HG03575 (cell line): ENCODE results near the gene UBE2E1.
"Not testable (repeated sequence)": the region's sequence is repeated elsewhere in the genome, so short reads cannot be mapped to it uniquely, and the experiment has no call there.

Experiments used
- ATAC-seq: cut with Tn5 transposase; IDR thresholded peaks from one replicate; pipeline ENCODE4 v1.9.1; 2021; ENCODE audit not compliant: unreplicated experiment, insufficient number of reproducible peaks, low FRiP score; ENCODE audit errors: extremely low read depth

The UBE2E1 gene

GRCh38 chr3:23836536-23837230 is 30.9 kb downstream of the UBE2E1 start:
- no peak for ATAC-seq

GRCh38 chr3:23837286-23837685 is 31.5 kb downstream of the UBE2E1 start:
- no peak for ATAC-seq

- ATAC-seq: peak; percentile 42
Measured at GRCh38 chr3:23837691-23838090, 31.9 kb downstream of the UBE2E1 start.

- ATAC-seq: no peak
Measured at GRCh38 chr3:23840521-23840920, 34.8 kb downstream of the UBE2E1 start.

- ATAC-seq: no peak
Measured at GRCh38 chr3:23843869-23844268, 38.1 kb downstream of the UBE2E1 start.

- ATAC-seq: no peak
Measured at GRCh38 chr3:23845326-23846216, 39.8 kb downstream of the UBE2E1 start.

- not testable (repeated sequence) for ATAC-seq
Measured at GRCh38 chr3:23849462-23849861, 43.7 kb downstream of the UBE2E1 start.

GRCh38 chr3:23856286-23856685 is 50.5 kb downstream of the UBE2E1 start:
- ATAC-seq: no peak

GRCh38 chr3:23859012-23859743 is 53.4 kb downstream of the UBE2E1 start:
- ATAC-seq: no peak

- no peak for ATAC-seq
Measured at GRCh38 chr3:23859839-23860382, 54.2 kb downstream of the UBE2E1 start.

- ATAC-seq: no peak
Measured at GRCh38 chr3:23861689-23862088, 55.9 kb downstream of the UBE2E1 start.

- ATAC-seq: no peak
Measured at GRCh38 chr3:23863060-23863459, 57.3 kb downstream of the UBE2E1 start.

- no peak for ATAC-seq
Measured at GRCh38 chr3:23864931-23865330, 59.2 kb downstream of the UBE2E1 start.

- ATAC-seq: peak; percentile 49
Measured at GRCh38 chr3:23865595-23866396, 60.0 kb downstream of the UBE2E1 start.

- ATAC-seq: no peak
Measured at GRCh38 chr3:23867400-23867799, 61.6 kb downstream of the UBE2E1 start.

GRCh38 chr3:23867838-23868237 is 62.1 kb downstream of the UBE2E1 start:
- no peak for ATAC-seq

GRCh38 chr3:23869977-23870662 is 64.4 kb downstream of the UBE2E1 start:
- no peak for ATAC-seq

- ATAC-seq: not testable (repeated sequence)
Measured at GRCh38 chr3:23870663-23871043, 64.9 kb downstream of the UBE2E1 start.
